Measurements from ENCODE around the gene ATP5F1D. TPM values are rescaled to one million over a fixed set of nuclear protein-coding genes. Genes with fewer than 3 reads are reported as not detected.

The ATP5F1D gene
- total and polyA plus RNA-seq, 2 of the 13 experiments (the other 11 are each of a cell fraction or from before 2014, with no cell fraction given): 39.4 to 78.7 TPM

- TF ChIP-seq ZBED4 (CRISPR knock-in tag; IDR thresholded peaks at IDR 0.05; ENCODE audit: borderline replicate concordance) (no peak), ZNF256 (CRISPR knock-in tag; conservative IDR thresholded peaks at IDR 0.05) (no peak), ZFP36 (IDR thresholded peaks at IDR 0.05; ENCODE audit: borderline replicate concordance, low read depth, low read length, partially characterized antibody) (no peak), TCF7 (IDR thresholded peaks at IDR 0.05; ENCODE audit: low read depth) (no peak), MLLT10 (CRISPR knock-in tag; IDR thresholded peaks at IDR 0.05) (no peak), ATF3 (CRISPR knock-in tag; IDR thresholded peaks at IDR 0.05) (no peak), ZNF614 (CRISPR knock-in tag; IDR thresholded peaks at IDR 0.05; ENCODE audit: borderline replicate concordance) (no peak), ZNF572 (CRISPR knock-in tag; IDR thresholded peaks at IDR 0.05) (no peak), ZNF234 (CRISPR knock-in tag; conservative IDR thresholded peaks at IDR 0.05) (no peak), ZNF607 (CRISPR knock-in tag; IDR thresholded peaks at IDR 0.05; ENCODE audit: borderline replicate concordance) (0 out of 2 replicates have a peak, but pooled peaks have one; percentile 26), ZNF101 (CRISPR knock-in tag; IDR thresholded peaks at IDR 0.05; ENCODE audit: borderline replicate concordance, low read depth) (no peak), SAP130 (CRISPR knock-in tag; IDR thresholded peaks at IDR 0.05; ENCODE audit: low read depth) (no peak), ZNF564 (CRISPR knock-in tag; IDR thresholded peaks at IDR 0.05) (no peak), SETDB1 (CRISPR knock-in tag; IDR thresholded peaks at IDR 0.05; ENCODE audit: borderline replicate concordance) (no peak), CHD4 (IDR thresholded peaks at IDR 0.05; ENCODE audit: borderline replicate concordance, low read length) (no peak), E2F5 (CRISPR knock-in tag; conservative IDR thresholded peaks at IDR 0.05) (no peak), ZNF563 (CRISPR knock-in tag; IDR thresholded peaks at IDR 0.05) (no peak), FOXJ3 (CRISPR knock-in tag; IDR thresholded peaks at IDR 0.05; ENCODE audit: borderline replicate concordance) (no peak), ZNF496 (CRISPR knock-in tag; IDR thresholded peaks at IDR 0.05; ENCODE audit: insufficient replicate concordance) (no peak), ZNF354B (CRISPR knock-in tag; IDR thresholded peaks at IDR 0.05) (no peak), AGO2 (optimal IDR thresholded peaks at IDR 0.05; ENCODE audit: low read depth, low read length) (peak; percentile 91)
- TF ChIP-seq, protein P1, sequence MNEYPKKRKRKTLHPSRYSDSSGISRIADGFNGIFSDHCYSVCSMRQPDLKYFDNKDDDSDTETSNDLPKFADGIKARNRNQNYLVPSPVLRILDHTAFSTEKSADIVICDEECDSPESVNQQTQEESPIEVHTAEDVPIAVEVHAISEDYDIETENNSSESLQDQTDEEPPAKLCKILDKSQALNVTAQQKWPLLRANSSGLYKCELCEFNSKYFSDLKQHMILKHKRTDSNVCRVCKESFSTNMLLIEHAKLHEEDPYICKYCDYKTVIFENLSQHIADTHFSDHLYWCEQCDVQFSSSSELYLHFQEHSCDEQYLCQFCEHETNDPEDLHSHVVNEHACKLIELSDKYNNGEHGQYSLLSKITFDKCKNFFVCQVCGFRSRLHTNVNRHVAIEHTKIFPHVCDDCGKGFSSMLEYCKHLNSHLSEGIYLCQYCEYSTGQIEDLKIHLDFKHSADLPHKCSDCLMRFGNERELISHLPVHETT (CRISPR knock-in tag; conservative IDR thresholded peaks at IDR 0.05): no peak
- TF ChIP-seq, protein P2, sequence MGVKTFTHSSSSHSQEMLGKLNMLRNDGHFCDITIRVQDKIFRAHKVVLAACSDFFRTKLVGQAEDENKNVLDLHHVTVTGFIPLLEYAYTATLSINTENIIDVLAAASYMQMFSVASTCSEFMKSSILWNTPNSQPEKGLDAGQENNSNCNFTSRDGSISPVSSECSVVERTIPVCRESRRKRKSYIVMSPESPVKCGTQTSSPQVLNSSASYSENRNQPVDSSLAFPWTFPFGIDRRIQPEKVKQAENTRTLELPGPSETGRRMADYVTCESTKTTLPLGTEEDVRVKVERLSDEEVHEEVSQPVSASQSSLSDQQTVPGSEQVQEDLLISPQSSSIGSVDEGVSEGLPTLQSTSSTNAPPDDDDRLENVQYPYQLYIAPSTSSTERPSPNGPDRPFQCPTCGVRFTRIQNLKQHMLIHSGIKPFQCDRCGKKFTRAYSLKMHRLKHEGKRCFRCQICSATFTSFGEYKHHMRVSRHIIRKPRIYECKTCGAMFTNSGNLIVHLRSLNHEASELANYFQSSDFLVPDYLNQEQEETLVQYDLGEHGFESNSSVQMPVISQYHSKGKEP (CRISPR knock-in tag; IDR thresholded peaks at IDR 0.05): no peak
These were observed 29.4 kb downstream of the ATP5F1D start (continued) for GRCh38 chr19:1270854-1271527.

Data from HepG2 (cell line).